A549 (cell line): Measurements from ENCODE around the gene RPS6KB2. TPM values are rescaled to one million over a fixed set of nuclear protein-coding genes. Genes with fewer than 3 reads are reported as not detected.

ENCODE experiments used
- ATAC-seq, 2 experiments: fragments of 200-7000 bp in 1 of 2; fragments of >200 bp in 1 of 2; cut with Nextera tagmentation in 1 of 2; cut with Tn5 transposase in 1 of 2; 3 replicates each; pipeline versions ENCODE4 v1.8.0 to v1.9.1; 2018 to 2020; ENCODE audit warnings: mild to moderate bottlenecking in 1 of 2, moderate library complexity in 1 of 2
- CTCF ChIA-PET: fragments of 300-600 bp; sonication (Branson Sonifier 250); formaldehyde crosslinking; extraction: SDS; loops from one replicate; lab custom pipeline; 2021; ENCODE audit warnings: antibody characterized with exemption, inconsistent platforms; lab: Yijun Ruan, JAX
- POLR2A ChIA-PET: fragments of 350-600 bp; formaldehyde crosslinking; extraction: SDS; loops from one replicate; lab custom pipeline; 2021; ENCODE audit warnings: antibody characterized with exemption, inconsistent platforms; lab: Yijun Ruan, JAX
- DNase-seq, 2 experiments: peaks; one replicate each; pipeline versions ENCODE4 v3.0.0 to v3.0.0-alpha.2; 2011 to 2016; ENCODE audit warnings: low read depth in 1 of 2, low spot score in 1 of 2
- FAIRE-seq: peaks from 2 replicates; lab custom pipeline; 2011; peaks lifted over from hg19 to GRCh38; lab: Jason Lieb, UNC
- H3K27ac ChIP-seq, 2 experiments: fragments of >200 bp; sonication (Bioruptor Twin); formaldehyde crosslinking; 3 replicates each; pipeline ENCODE4 v1.5.1; 2016 to 2017
- H3K4me1 ChIP-seq: fragments of >200 bp; sonication (Bioruptor Twin); formaldehyde crosslinking; 3 replicates; pipeline ENCODE4 v1.6.1; 2016
- H3K4me2 ChIP-seq: fragments of >200 bp; sonication (Bioruptor Twin); formaldehyde crosslinking; 3 replicates; pipeline ENCODE4 v1.6.1; 2016
- H3K4me3 ChIP-seq: fragments of >200 bp; sonication (Bioruptor Twin); formaldehyde crosslinking; 3 replicates; pipeline ENCODE4 v1.5.1; 2016
- H3K9me3 ChIP-seq: fragments of >200 bp; sonication (Bioruptor Twin); formaldehyde crosslinking; 3 replicates; pipeline ENCODE4 v1.6.1; 2016
- BHLHE40 ChIP-seq: IDR thresholded peaks from 2 replicates; pipeline ENCODE4 v1.6.1; 2012; ENCODE audit warnings: low read depth, low read length, inconsistent platforms
- CBX2 ChIP-seq: fragments of 200-600 bp; sonication (generic); IDR thresholded peaks from 2 replicates; pipeline ENCODE4 v1.6.1; 2016; ENCODE audit warnings: low read depth, mild to moderate bottlenecking, borderline replicate concordance
- CBX8 ChIP-seq: fragments of 200-600 bp; sonication (generic); IDR thresholded peaks from 2 replicates; pipeline ENCODE4 v1.6.1; 2016
- CEBPB ChIP-seq, 2 experiments: fragments of >200 bp in 1 of 2; sonication (Bioruptor Twin) in 1 of 2; formaldehyde crosslinking in 1 of 2; IDR thresholded peaks; 2 replicates each; pipeline ENCODE4 v1.6.1; 2012 to 2016
- EHF ChIP-seq: fragments of 250-450 bp; sonication (Bioruptor Pico); IDR thresholded peaks from 2 replicates; pipeline ENCODE4 v1.5.0; 2020; ENCODE audit warnings: mild to moderate bottlenecking
- EP300 ChIP-seq, 2 experiments: fragments of >200 bp; sonication (Bioruptor Twin); formaldehyde crosslinking; IDR thresholded peaks; 2 replicates in 1 of 2; 3 replicates in 1 of 2; pipeline ENCODE4 v1.6.1; 2016 to 2017
- HES2 ChIP-seq: fragments of >200 bp; sonication (Bioruptor Twin); formaldehyde crosslinking; IDR thresholded peaks from 2 replicates; pipeline ENCODE4 v1.6.1; 2016
- JUNB ChIP-seq: fragments of >200 bp; sonication (Bioruptor Twin); formaldehyde crosslinking; IDR thresholded peaks from 2 replicates; pipeline ENCODE4 v1.6.1; 2016
- KDM1A ChIP-seq: fragments of 200-600 bp; sonication (generic); IDR thresholded peaks from 2 replicates; pipeline ENCODE4 v1.6.1; 2016; ENCODE audit warnings: low read depth, mild to moderate bottlenecking
- MYC ChIP-seq: IDR thresholded peaks from 2 replicates; pipeline ENCODE4 v1.6.1; 2012; ENCODE audit warnings: mild to moderate bottlenecking, inconsistent platforms, low read length, improper control_type of control experiment, borderline replicate concordance
- PHF8 ChIP-seq: fragments of 200-600 bp; sonication (generic); IDR thresholded peaks from 2 replicates; pipeline ENCODE4 v1.6.1; 2016; ENCODE audit warnings: low read depth, mild to moderate bottlenecking, antibody characterized with exemption, moderate library complexity, borderline replicate concordance
- POLR2AphosphoS2 ChIP-seq: conservative IDR thresholded peaks from 2 replicates; pipeline ENCODE4 v1.6.1; 2012; ENCODE audit warnings: low read length, improper control_type of control experiment, inconsistent platforms
- REST ChIP-seq: fragments of 200-600 bp; sonication (generic); IDR thresholded peaks from 2 replicates; pipeline ENCODE4 v1.6.1; 2016; ENCODE audit warnings: antibody characterized with exemption, mild to moderate bottlenecking, moderate library complexity
- SREBF2 ChIP-seq: fragments of 450-650 bp; IDR thresholded peaks from 2 replicates; pipeline ENCODE4 v1.6.1; 2014; ENCODE audit warnings: mild to moderate bottlenecking, moderate library complexity
- USF2 ChIP-seq: fragments of 450-650 bp; IDR thresholded peaks from 2 replicates; pipeline ENCODE4 v1.6.1; 2014; ENCODE audit warnings: antibody characterized with exemption
- ZNF302 ChIP-seq: fragments of 250-450 bp; sonication (Bioruptor Pico); IDR thresholded peaks from 2 replicates; pipeline ENCODE4 v1.9.0; 2021; ENCODE audit warnings: inconsistent platforms, mild to moderate bottlenecking, moderate library complexity
- WGBS: methylation state at CpG from one replicate; pipeline ENCODE4 v1.1.6; 2017; ENCODE audit errors: missing lambda C conversion rate; 5-methylcytosine and 5-hydroxymethylcytosine counted together
- polyA plus RNA-seq, 4 experiments: library from polyadenylated mRNA; depleted of rRNA in 3 of 4; stranded (reverse); fragments of >200 nt; fragmentation: RNase III in 1 of 4; extraction: RNeasy Plus Mini Kit Qiagen cat#74134 plus additional on column Dnase treatment in 1 of 4; gene quantifications; 2 replicates in 3 of 4; 3 replicates in 1 of 4; pipeline ENCODE4 v1.2.3, GENCODE V29; 2011 to 2017
- TF ChIP-seq, protein P1 (sequence below): fragments of >200 bp; sonication (Bioruptor Twin); formaldehyde crosslinking; IDR thresholded peaks from 3 replicates; pipeline ENCODE4 v1.5.1; 2016
- TF ChIP-seq, protein P2 (sequence below): IDR thresholded peaks from 2 replicates; pipeline ENCODE4 v1.6.1; 2012; ENCODE audit warnings: low read depth, borderline replicate concordance
- TF ChIP-seq, protein P3 (sequence below): fragments of 250-450 bp; sonication (Bioruptor Pico); IDR thresholded peaks from 2 replicates; pipeline ENCODE4 v1.5.0; 2021; ENCODE audit warnings: mild to moderate bottlenecking, moderate library complexity, borderline replicate concordance

The RPS6KB2 gene
- polyA plus RNA-seq, 2 of the 4 experiments (the other 2 are of a cell fraction) = 40.9 to 47.9 TPM

- ATAC-seq (peak in 1 of 2 experiments; percentile 8; a peak in 3 of 6 replicates), FAIRE-seq (no peak)
- 48% methylated on average over 12 of the region's 12 CpGs for WGBS
- peak overlapping the region; percentile 77 to 94 for H3K27ac ChIP-seq
- TF ChIP-seq PHF8 (no peak), JUNB (no peak), EP300 (IDR thresholded peaks at IDR 0.05) (no peak), KDM1A (no peak), ZNF302 (CRISPR knock-in tag) (no peak), CBX2 (no peak), POLR2AphosphoS2 (no peak), EHF (no peak), REST (no peak), SREBF2 (no peak), USF2 (no peak), BHLHE40 (no peak), CBX8 (no peak), HES2 (no peak), MYC (no peak), CEBPB (IDR thresholded peaks at IDR 0.05) (no peak)
- TF ChIP-seq, protein P1, sequence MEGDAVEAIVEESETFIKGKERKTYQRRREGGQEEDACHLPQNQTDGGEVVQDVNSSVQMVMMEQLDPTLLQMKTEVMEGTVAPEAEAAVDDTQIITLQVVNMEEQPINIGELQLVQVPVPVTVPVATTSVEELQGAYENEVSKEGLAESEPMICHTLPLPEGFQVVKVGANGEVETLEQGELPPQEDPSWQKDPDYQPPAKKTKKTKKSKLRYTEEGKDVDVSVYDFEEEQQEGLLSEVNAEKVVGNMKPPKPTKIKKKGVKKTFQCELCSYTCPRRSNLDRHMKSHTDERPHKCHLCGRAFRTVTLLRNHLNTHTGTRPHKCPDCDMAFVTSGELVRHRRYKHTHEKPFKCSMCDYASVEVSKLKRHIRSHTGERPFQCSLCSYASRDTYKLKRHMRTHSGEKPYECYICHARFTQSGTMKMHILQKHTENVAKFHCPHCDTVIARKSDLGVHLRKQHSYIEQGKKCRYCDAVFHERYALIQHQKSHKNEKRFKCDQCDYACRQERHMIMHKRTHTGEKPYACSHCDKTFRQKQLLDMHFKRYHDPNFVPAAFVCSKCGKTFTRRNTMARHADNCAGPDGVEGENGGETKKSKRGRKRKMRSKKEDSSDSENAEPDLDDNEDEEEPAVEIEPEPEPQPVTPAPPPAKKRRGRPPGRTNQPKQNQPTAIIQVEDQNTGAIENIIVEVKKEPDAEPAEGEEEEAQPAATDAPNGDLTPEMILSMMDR = no peak
- TF ChIP-seq, protein P2, sequence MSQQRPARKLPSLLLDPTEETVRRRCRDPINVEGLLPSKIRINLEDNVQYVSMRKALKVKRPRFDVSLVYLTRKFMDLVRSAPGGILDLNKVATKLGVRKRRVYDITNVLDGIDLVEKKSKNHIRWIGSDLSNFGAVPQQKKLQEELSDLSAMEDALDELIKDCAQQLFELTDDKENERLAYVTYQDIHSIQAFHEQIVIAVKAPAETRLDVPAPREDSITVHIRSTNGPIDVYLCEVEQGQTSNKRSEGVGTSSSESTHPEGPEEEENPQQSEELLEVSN = no peak
- TF ChIP-seq, protein P3, sequence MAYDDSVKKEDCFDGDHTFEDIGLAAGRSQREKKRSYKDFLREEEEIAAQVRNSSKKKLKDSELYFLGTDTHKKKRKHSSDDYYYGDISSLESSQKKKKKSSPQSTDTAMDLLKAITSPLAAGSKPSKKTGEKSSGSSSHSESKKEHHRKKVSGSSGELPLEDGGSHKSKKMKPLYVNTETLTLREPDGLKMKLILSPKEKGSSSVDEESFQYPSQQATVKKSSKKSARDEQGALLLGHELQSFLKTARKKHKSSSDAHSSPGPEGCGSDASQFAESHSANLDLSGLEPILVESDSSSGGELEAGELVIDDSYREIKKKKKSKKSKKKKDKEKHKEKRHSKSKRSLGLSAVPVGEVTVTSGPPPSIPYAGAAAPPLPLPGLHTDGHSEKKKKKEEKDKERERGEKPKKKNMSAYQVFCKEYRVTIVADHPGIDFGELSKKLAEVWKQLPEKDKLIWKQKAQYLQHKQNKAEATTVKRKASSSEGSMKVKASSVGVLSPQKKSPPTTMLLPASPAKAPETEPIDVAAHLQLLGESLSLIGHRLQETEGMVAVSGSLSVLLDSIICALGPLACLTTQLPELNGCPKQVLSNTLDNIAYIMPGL (CRISPR knock-in tag) = no peak
- TF ChIP-seq, all 56 proteins: peak for 0
- ChIA-PET CTCF (interaction anchor here (0.7 to 1.4 kb wide), 6 partner anchors 9 to 167 kb away, joined by 3 to 6 read pairs (median 3); partner anchors contain the start of genes PPP1CA and PTPRCAP), POLR2A (interaction anchor here (0.5 to 1.6 kb wide), 5 partner anchors 10 to 815 kb away, joined by 3 to 5 read pairs (median 4); partner anchors contain the start of gene AIP)
- no peaks in the 10 kb centered on the region for H3K9me3 ChIP-seq
- no peak for DNase-seq
- H3K4me1 ChIP-seq = peaks cover 11% of the 10 kb centered on the region; the same call in 2 of the 3 replicates
- peak overlapping the region; percentile 85 for H3K4me2 ChIP-seq
- peak overlapping the region; percentile 73 for H3K4me3 ChIP-seq
These were observed 859 bp downstream of the RPS6KB2 start for GRCh38 chr11:67429038-67429668.
